Colonic mucosa (tissue), 4 donors: Measurements from ENCODE around the gene AURKA. TPM values are rescaled to one million over a fixed set of nuclear protein-coding genes. Genes with fewer than 3 reads are reported as not detected.
"Not testable (repeated sequence)": the region's sequence is repeated elsewhere in the genome, so short reads cannot be mapped to it uniquely, and the experiment has no call there.

ENCODE experiments used
- DNase-seq: peaks from one replicate; pipeline ENCODE4 v3.0.0-alpha.2; 2020
- H3K27ac ChIP-seq: fragments of 200-600 bp; one replicate; pipeline ENCODE4 v1.8.0; 2021
- H3K27me3 ChIP-seq: fragments of 200-600 bp; one replicate; pipeline ENCODE4 v1.8.0; 2021
- H3K36me3 ChIP-seq: fragments of 200-600 bp; one replicate; pipeline ENCODE4 v1.8.0; 2021
- H3K4me1 ChIP-seq: fragments of 200-600 bp; one replicate; pipeline ENCODE4 v1.8.0; 2021; ENCODE audit warnings: mild to moderate bottlenecking
- H3K4me3 ChIP-seq: fragments of 200-600 bp; one replicate; pipeline ENCODE4 v1.8.0; 2021
- H3K9ac ChIP-seq, 2 donors: one replicate each; pipeline ENCODE4 v1.7.0; 2013; ENCODE audit warnings: control low read depth in 2 of 2, low read depth in 2 of 2, low read length in 2 of 2
- H3K9me3 ChIP-seq: fragments of 200-600 bp; one replicate; pipeline ENCODE4 v1.8.0; 2021
- CTCF ChIP-seq: fragments of 200-600 bp; IDR thresholded peaks from one replicate; pipeline ENCODE4 v1.8.0; 2022; ENCODE audit warnings: antibody characterized with exemption, mild to moderate bottlenecking
- intact Hi-C: fragments of 100-400 bp; cut with DNase I; formaldehyde crosslinking; loops from one replicate; pipeline ENCODE4 v1.14.1; 2022
- total RNA-seq, 2 donors: library from RNA; stranded (reverse); fragmentation: NEBNext Ultra II Directional in 1 of 2; extraction: Animal tissue kit (Norgen Biotek cat#: 25700) in 1 of 2; gene quantifications; one replicate each; pipeline ENCODE4 v1.2.1, GENCODE V29; 2021
- donor health status: healthy.
- donor health status: DM: no; HTN: no; CAD: no.
- donor health status: DM: no; HTN: no; CAD: no.

The AURKA gene
- total RNA-seq, 2 donors from 2014 or later = 25.6 to 62.4 TPM

- Histone ChIP-seq H3K36me3 (no peaks in the 10 kb centered on the region), H3K9ac (no peak overlapping the region), H3K27ac (no peak overlapping the region), H3K4me1 (no peaks in the 10 kb centered on the region), H3K27me3 (no peaks in the 10 kb centered on the region), H3K4me3 (no peak overlapping the region), H3K9me3 (no peaks in the 10 kb centered on the region)
- intact Hi-C loops = no loop called here
- TF ChIP-seq CTCF = no peak
- no peak for DNase-seq
These were observed 17.9 kb upstream of the AURKA start for GRCh38 chr20:56409956-56410355.

- intact Hi-C loops = no loop called here
- H3K9me3 ChIP-seq = no peaks in the 10 kb centered on the region
- no peaks in the 10 kb centered on the region for H3K36me3 ChIP-seq
- H3K27me3 ChIP-seq = no peaks in the 10 kb centered on the region
- H3K27ac ChIP-seq = no peak overlapping the region
- no peak overlapping the region for H3K4me3 ChIP-seq
- H3K9ac ChIP-seq = no peak overlapping the region
- no peaks in the 10 kb centered on the region for H3K4me1 ChIP-seq
- no peak for TF ChIP-seq CTCF
- DNase-seq = no peak
These were observed 17.5 kb upstream of the AURKA start for GRCh38 chr20:56409521-56409920.

- Histone ChIP-seq H3K36me3 (peaks cover 5% of the 10 kb centered on the region), H3K27ac (no peak overlapping the region), H3K4me3 (no peak overlapping the region), H3K9me3 (no peaks in the 10 kb centered on the region), H3K4me1 (no peaks in the 10 kb centered on the region), H3K27me3 (no peaks in the 10 kb centered on the region), H3K9ac (no peak overlapping the region)
- intact Hi-C loops = no loop called here
- no peak for DNase-seq
- no peak for TF ChIP-seq CTCF
These were observed 14.9 kb upstream of the AURKA start for GRCh38 chr20:56406910-56407309.

GRCh38 chr20:56405356-56405755, 13.3 kb upstream of the AURKA start:
- intact Hi-C loops, H3K36me3 ChIP-seq, H3K27me3 ChIP-seq, H3K4me3 ChIP-seq, H3K9ac ChIP-seq, H3K4me1 ChIP-seq, DNase-seq, H3K27ac ChIP-seq, H3K9me3 ChIP-seq: not testable (repeated sequence)

- Histone ChIP-seq H3K27ac (no peak overlapping the region), H3K4me3 (no peak overlapping the region), H3K9ac (no peak overlapping the region), H3K4me1 (no peaks in the 10 kb centered on the region), H3K9me3 (no peaks in the 10 kb centered on the region), H3K36me3 (peaks cover 5% of the 10 kb centered on the region), H3K27me3 (no peaks in the 10 kb centered on the region)
- DNase-seq = no peak
- no peak for TF ChIP-seq CTCF
- intact Hi-C loops = no loop called here
These were observed 11.4 kb upstream of the AURKA start for GRCh38 chr20:56403465-56403864.

GRCh38 chr20:56400001-56400640, 8.1 kb upstream of the AURKA start:
- peaks cover 24% of the 10 kb centered on the region for H3K36me3 ChIP-seq
- no peaks in the 10 kb centered on the region for H3K27me3 ChIP-seq
- intact Hi-C loops = no loop called here
- TF ChIP-seq CTCF = peak; percentile 84
- H3K9ac ChIP-seq = no peak overlapping the region
- H3K4me3 ChIP-seq = no peak overlapping the region
- H3K4me1 ChIP-seq = no peaks in the 10 kb centered on the region
- DNase-seq = peak; percentile 62
- H3K9me3 ChIP-seq = no peaks in the 10 kb centered on the region
- H3K27ac ChIP-seq = no peak overlapping the region
